UCSD-AML1 (cell line): ENCODE results near the gene PPAT.
"Not testable (repeated sequence)": the region's sequence is repeated elsewhere in the genome, so short reads cannot be mapped to it uniquely, and the experiment has no call there.

Experiments
- DNase-seq: peaks from one replicate; lab custom pipeline; 2025; ENCODE audit not compliant: unreplicated experiment; lab: John Stamatoyannopoulos, UW

PPAT gene

GRCh38 chr4:56435140-56435926 lies at the start of gene PPAT:
TSS of gene PPAT (minus strand) at chr4:56435615. CDS start at chr4:56435477, 138 bp downstream.
- DNase-seq: peak; percentile 99

- no peak for DNase-seq
Measured at GRCh38 chr4:56480691-56481090, 45.3 kb upstream of the PPAT start.

GRCh38 chr4:56477192-56477702 lies 41.8 kb upstream of the PPAT start:
- no peak for DNase-seq

GRCh38 chr4:56475917-56476316 lies 40.5 kb upstream of the PPAT start:
- DNase-seq: no peak

GRCh38 chr4:56469489-56470210 lies 34.2 kb upstream of the PPAT start:
- DNase-seq: no peak

- peak; percentile 43 for DNase-seq
Measured at GRCh38 chr4:56468097-56468422, 32.6 kb upstream of the PPAT start.

GRCh38 chr4:56467284-56468096 lies 32.1 kb upstream of the PPAT start, which contains the start of gene SRP72:
TSS of gene SRP72 (plus strand) at chr4:56467617. CDS start at chr4:56467636, 19 bp downstream.
- peak; percentile 84 for DNase-seq

GRCh38 chr4:56466910-56467283 lies 31.5 kb upstream of the PPAT start:
- DNase-seq: peak; percentile 14

- DNase-seq: not testable (repeated sequence)
Measured at GRCh38 chr4:56466296-56466761, 30.9 kb upstream of the PPAT start.

- DNase-seq: peak; percentile 11
Measured at GRCh38 chr4:56465599-56466295, 30.3 kb upstream of the PPAT start.

- no peak for DNase-seq
Measured at GRCh38 chr4:56464581-56464980, 29.2 kb upstream of the PPAT start.

- no peak for DNase-seq
Measured at GRCh38 chr4:56463711-56464110, 28.3 kb upstream of the PPAT start.

- DNase-seq: no peak
Measured at GRCh38 chr4:56462157-56462556, 26.7 kb upstream of the PPAT start.

- no peak for DNase-seq
Measured at GRCh38 chr4:56460085-56460484, 24.7 kb upstream of the PPAT start.

- no peak for DNase-seq
Measured at GRCh38 chr4:56450342-56450741, 14.9 kb upstream of the PPAT start.

GRCh38 chr4:56449475-56449874 lies 14.1 kb upstream of the PPAT start:
- not testable (repeated sequence) for DNase-seq

- no peak for DNase-seq
Measured at GRCh38 chr4:56448301-56448700, 12.9 kb upstream of the PPAT start.

- DNase-seq: no peak
Measured at GRCh38 chr4:56445699-56446098, 10.3 kb upstream of the PPAT start.

GRCh38 chr4:56444719-56445118 lies 9.3 kb upstream of the PPAT start:
- DNase-seq: no peak

- DNase-seq: no peak
Measured at GRCh38 chr4:56440983-56441382, 5.6 kb upstream of the PPAT start.

- no peak for DNase-seq
Measured at GRCh38 chr4:56438766-56439165, 3.4 kb upstream of the PPAT start.
